ENCODE measurements around the gene CAMK1D.
A peak's percentile ranks its signal among the peaks of the same experiment; 100 is the strongest.
"Not testable (repeated sequence)": the region's sequence is repeated elsewhere in the genome, so short reads cannot be mapped to it uniquely, and the experiment has no call there.

Gene CAMK1D

DNA sequence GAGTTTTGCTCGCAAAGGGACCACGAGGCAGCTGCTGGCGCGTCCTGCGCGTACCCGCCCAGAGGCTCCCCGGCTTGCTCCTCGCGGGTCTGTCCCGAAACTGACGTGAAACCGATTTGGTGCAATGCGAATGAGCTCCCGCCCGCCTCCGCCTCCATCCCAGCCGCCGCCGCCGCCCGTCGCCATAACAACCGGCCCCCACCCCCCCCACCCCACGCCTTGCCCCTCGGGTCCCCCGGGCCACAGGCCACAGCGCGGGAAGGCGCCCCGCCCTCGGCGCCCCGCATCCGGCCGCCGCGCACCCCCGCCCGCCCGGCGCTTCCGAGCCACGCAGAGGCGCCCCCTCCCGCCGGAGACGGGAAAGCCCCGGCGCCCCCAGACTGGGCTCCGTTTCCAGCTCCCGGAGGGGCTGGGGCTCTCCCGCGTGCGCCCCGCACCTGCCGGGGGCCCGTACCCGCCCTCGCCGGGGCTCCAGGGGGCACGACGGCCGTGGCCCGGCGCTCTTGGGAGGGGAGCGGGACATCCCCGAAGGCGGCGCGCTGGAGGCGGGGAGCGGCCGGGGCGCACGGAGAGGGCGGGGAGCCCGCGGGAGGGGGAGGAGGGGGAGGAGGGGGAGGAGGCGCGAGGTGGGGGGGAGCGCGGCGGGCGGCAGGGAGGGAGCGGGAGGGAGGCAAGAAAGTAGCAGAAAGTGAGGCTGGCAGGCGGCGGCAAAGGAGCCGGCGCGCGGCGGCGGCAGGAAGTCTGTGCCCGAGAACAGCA is at the start of gene CAMK1D:
Gene CAMK1D, plus strand, starts transcription at position 678 of the 759 bp plus-strand sequence.
- H3K27ac ChIP-seq, result peak within 1 kb of the TSS; percentile 73 to 97 (median 93)

GRCh38 chr10:12301036-12301435 is 48.3 kb upstream of the CAMK1D start:
- H3K4me3 ChIP-seq, H3K27ac ChIP-seq: not testable (repeated sequence)

More for the DNA sequence above, at the start of gene CAMK1D:
- H3K4me3 ChIP-seq, result peak within 1 kb of the TSS; percentile 55 to 93 (median 86)

GRCh38 chr10:12308057-12308456 is 41.3 kb upstream of the CAMK1D start:
- Histone ChIP-seq H3K4me3 (no peak overlapping the region), H3K27ac (peak overlapping the region in 1 of 21 experiments; percentile 60)

DNA sequence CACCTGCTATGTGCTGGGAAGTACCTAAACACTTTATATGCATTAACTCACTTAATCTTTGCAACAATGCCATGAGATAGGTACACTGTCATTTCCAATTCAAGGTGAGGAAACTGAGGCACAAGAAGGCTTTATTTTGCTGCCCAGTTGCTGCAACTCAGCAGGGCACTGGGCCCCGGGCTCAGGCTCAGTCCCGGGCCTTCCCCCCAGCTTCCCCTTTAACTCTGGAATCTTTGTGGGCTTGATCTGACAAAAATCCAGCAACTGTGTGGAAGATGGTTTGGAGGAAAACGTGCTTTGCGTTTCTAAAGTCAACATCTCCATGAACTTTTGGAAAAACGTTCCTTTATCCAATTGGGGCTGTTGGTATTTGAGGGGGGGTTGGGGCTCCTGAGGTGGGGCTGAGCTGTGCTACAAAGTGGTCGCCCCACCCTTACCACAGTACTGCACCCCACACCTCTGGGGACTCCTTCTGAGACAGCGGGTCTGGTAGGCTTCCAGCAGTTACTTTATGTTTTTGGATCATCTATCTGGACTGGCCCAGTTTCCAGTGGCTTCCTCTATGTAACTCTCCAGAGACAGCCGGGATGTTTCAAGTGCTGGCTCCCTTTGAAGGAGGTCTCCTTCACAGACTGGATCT is 40.5 kb upstream of the CAMK1D start:
- peak overlapping the region in 1 of 21 experiments; percentile 60 for H3K27ac ChIP-seq
- no peak overlapping the region for H3K4me3 ChIP-seq

DNA sequence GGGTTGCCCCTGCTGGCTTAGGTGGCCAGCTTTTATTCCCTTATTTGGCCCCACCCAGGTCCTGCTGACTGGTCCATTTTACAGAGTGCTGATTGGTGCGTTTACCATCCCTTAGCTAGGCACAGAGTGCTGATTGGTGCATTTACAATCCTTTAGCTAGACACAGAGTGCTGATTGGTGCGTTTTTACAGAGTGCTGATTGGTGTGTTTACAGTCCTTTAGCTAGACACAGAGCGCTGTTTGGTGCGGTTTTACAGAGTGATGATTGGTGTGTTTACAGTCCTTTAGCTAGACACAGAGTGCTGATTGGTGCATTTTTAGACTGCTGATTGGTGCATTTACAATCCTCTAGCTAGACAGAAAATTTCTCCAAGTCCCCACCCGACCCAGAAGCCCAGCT is 39.6 kb upstream of the CAMK1D start:
- not testable (repeated sequence) for H3K4me3 ChIP-seq, H3K27ac ChIP-seq

DNA sequence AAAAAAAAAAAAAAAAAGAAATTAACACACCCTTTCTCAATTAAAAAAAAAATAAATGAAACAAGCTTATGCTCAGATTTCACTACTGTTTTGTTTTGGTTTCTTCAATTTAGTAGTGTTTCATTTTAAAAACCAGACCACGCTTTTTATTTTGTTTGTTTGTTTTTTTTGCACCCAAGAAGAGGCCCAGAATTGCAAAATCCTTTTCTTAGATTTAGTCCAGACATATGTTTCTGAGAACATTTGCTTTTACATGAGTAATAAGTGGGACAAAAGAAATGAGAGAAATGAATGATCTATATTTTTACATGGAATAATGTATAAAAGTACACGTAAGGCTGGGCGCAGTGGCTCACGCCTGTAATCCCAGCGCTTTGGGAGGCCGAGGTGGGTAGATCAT is 34.5 kb upstream of the CAMK1D start:
- Histone ChIP-seq H3K4me3 (no peak overlapping the region), H3K27ac (no peak overlapping the region)

- Histone ChIP-seq H3K4me3 (no peak overlapping the region), H3K27ac (no peak overlapping the region)
These were observed 30.3 kb upstream of the CAMK1D start for GRCh38 chr10:12319076-12319475.

DNA sequence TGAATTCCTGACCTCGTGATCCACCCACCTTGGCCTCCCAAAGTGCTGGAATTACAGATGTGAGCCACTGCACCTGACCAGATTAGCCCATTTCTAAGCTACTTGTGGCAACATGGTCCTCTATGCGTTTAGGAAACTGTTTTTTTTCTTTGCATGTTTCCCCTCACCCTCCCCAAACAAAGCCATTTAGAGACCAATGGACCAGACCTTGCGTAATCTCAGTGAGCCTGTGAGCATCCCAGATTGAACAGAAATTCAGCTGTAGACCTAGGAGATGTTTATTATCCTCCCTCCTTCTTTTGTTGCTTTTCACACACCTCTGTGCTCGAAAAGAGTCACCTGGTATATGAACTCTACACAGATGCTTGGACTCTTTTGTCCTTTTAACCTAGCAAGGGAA is 28.5 kb upstream of the CAMK1D start:
- Histone ChIP-seq H3K27ac (no peak overlapping the region), H3K4me3 (no peak overlapping the region)

- peak overlapping the region in 5 of 21 experiments; percentile 19 to 63 (median 34) for H3K27ac ChIP-seq
These were observed 27.7 kb upstream of the CAMK1D start for GRCh38 chr10:12321641-12322040.

DNA sequence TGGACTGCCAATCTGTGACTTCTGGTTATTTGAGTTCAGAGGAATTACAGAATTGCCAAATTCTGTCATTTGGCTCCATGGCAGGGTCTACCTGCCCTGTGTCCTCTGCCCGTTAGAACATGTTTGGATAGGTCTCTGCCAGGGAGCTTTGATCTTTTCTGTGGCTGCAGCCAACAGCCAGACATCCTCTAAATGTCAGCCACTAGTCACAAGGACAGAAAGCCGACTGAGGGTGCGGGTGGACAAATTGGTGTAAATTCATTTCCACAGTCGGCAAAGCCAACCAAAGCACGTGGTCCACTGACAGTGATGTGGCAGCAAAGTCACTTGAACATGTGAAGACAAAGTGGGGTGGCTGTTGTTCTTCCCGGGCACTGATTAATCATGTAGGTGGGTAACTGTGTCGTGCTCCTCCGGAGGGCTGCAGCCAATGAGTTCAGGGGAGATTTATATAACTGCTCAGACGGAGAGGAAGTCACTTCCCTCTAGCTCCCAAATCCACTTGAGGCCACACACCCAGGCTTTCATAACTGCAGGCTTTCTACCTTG is 26.7 kb upstream of the CAMK1D start:
- peak overlapping the region in 8 of 21 experiments; percentile 2 to 63 (median 28) for H3K27ac ChIP-seq
- no peak overlapping the region for H3K4me3 ChIP-seq

More at GRCh38 chr10:12321641-12322040, 27.7 kb upstream of the CAMK1D start:
- no peak overlapping the region for H3K4me3 ChIP-seq

DNA sequence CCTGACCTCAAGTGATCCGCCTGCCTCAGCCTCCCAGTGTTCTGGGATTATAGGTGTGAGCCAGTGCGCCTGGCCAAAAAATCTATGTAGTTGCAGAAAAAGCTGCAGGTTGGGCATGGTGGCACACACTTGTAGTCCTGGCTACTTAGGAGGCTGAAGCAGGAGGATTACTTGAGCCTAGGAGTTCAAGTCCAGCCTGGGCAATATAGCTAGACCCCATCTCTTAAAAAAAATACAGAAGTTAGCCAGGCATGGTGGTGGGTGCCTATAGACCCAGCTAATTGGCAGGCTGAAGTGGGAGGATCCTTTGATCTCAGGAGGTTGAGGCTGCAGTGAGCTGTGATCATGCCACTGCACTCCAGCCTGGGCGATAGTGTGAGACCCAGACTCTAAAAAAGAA is 24.8 kb upstream of the CAMK1D start:
- no peak overlapping the region for H3K27ac ChIP-seq
- no peak overlapping the region for H3K4me3 ChIP-seq

DNA sequence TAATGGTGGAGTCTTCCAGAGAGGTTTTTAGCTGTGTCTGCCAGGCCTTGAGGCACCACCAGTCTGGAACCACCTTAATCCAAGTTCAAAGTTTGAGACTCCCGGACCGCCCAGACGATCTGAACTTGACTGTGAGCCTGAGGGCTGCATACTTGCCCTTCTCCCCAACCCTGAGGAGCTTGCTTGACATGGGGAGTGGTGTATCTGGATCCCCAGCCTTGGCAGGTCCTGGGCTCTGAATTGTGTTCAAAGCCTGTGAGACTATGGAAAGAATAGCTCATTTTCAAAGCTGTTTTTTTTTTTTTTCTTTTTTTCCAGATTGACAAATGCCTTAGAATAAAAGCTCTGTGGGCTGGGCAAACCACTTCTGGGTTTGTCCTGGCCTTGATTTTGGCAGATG is 22.3 kb upstream of the CAMK1D start:
- Histone ChIP-seq H3K4me3 (no peak overlapping the region), H3K27ac (peak overlapping the region in 12 of 21 experiments; percentile 1 to 53 (median 29))

- H3K27ac ChIP-seq, result peak overlapping the region in 12 of 21 experiments; percentile 1 to 71 (median 42)
- H3K4me3 ChIP-seq, result no peak overlapping the region
These were observed 21.9 kb upstream of the CAMK1D start for GRCh38 chr10:12327476-12327875.

DNA sequence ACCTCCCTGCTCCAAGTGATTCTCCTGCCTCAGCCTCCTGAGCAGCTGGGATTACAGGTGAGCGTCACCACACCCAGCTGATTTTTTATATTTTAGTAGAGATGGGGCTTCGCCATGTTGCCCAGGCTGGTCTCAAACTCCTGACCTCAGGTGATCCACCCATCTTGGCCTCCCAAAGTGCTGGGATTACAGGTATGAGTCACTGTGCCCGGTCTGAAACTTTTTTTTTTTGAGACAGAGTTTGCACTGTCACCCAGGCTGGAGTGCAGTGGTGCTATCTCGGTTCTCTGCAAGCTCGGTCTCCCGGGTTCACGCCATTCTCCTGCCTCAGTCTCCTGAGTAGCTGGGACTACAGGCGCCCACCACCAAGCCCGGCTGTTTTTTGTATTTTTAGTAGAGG is 21.0 kb upstream of the CAMK1D start:
- not testable (repeated sequence) for H3K4me3 ChIP-seq
- peak overlapping the region in 11 of 21 experiments; percentile 1 to 64 (median 32) for H3K27ac ChIP-seq

DNA sequence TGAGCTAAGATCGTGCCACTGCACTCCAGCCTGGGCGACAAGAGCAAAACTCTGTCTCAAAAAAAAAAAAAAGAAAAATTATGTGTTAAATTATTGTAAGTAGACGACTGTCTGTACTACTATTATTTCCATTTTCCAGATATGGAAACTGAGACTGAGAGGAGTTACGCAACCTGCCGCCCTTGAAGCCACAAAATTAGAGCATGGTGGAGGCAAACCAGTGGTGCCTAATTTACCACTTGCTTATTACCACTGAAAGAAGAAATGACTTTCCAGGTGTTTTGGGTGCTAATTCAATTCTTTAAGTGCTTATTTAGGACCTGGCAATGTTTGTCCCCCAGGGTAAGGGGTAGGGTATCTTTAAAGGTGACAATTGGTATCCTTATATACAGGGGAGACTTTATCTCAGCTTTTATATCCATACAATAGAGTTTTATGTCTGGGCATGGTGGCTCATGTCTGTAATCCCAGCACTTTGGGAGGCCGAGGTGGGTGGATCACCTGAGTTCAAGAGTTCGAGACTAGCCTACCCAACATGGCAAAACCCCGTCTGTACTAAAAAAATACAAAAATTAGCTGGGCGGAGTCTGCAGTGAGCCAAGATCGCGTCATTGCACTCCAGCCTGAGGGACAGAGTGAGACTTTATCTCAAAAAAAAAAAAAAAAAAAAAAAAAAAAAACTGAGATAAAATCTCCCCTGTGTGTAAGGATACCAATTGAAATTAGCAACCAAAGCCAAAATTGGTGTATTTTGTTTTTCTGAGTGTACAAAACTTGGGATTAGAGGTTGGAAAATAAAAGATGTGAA is 16.6 kb upstream of the CAMK1D start:
- Histone ChIP-seq H3K27ac (peak overlapping the region in 20 of 21 experiments; percentile 31 to 90 (median 76)), H3K4me3 (no peak overlapping the region)

GRCh38 chr10:12333380-12334185 is 15.8 kb upstream of the CAMK1D start:
- H3K4me3 ChIP-seq, result peak overlapping the region in 1 of 7 experiments; percentile 2
- peak overlapping the region in 20 of 21 experiments; percentile 31 to 90 (median 76) for H3K27ac ChIP-seq

DNA sequence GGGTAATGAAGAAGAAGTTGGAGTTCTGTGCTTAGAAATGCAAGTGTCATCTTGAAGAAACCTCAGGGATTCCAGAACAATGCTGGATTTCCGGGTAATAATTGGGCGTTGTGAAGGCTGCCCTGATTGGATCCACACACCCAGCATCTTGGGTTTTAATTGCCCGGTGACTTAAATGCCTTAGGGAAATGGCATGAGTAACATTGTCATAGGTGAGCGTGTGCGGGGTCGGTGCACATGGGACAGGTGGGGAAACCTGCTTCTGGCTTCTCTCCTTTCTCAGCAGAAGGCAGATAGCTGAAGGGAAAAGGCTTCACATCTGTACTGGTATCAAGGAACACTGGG is 15.2 kb upstream of the CAMK1D start:
- Histone ChIP-seq H3K4me3 (peak overlapping the region in 1 of 7 experiments; percentile 2), H3K27ac (peak overlapping the region in 20 of 21 experiments; percentile 31 to 90 (median 76))

DNA sequence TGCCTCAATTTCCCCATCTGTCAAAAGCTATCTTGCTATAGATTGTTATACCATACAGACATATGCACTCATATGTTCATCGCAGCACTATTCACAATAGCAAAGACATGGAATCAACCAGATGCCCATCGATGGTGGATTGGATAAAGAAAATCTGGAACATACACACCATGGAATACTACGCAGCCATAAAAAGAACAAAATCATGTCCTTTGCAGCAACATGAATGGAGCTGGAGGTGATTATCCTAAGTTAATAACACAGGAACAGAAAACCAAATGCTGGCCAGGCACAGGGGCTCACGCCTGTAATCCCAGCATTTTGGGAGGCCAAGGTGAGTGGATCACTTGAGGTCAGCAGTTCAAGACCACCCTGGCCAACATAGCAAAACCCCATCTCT is 14.2 kb upstream of the CAMK1D start:
- H3K27ac ChIP-seq, H3K4me3 ChIP-seq: not testable (repeated sequence)
